Activated T-helper 17 cell treated with anti-CD3 and anti-CD28 coated beads, Interleukin-2, amount 50 U/mL, for 72 hours (primary cell): Measurements from ENCODE around the gene HOXB7. TPM values are rescaled to one million over a fixed set of nuclear protein-coding genes. Genes with fewer than 3 reads are reported as not detected.

Experiments
- ATAC-seq: fragments of 150-1000 bp; cut with Tn5 transposase; replicated peaks from 2 replicates; pipeline ENCODE4 v1.10.0; 2021; ENCODE audit warnings: mild to moderate bottlenecking, moderate library complexity
- H3K27ac Mint-ChIP-seq: one replicate; pipeline ENCODE4 v1.8.0; 2022; ENCODE audit warnings: mixed read lengths
- H3K27me3 Mint-ChIP-seq: one replicate; pipeline ENCODE4 v1.8.0; 2022; ENCODE audit warnings: mixed read lengths
- H3K36me3 Mint-ChIP-seq: one replicate; pipeline ENCODE4 v1.8.0; 2022; ENCODE audit warnings: low read depth, mild to moderate bottlenecking, mixed read lengths
- H3K4me1 Mint-ChIP-seq: one replicate; pipeline ENCODE4 v1.8.0; 2022; ENCODE audit warnings: mixed read lengths
- H3K4me3 Mint-ChIP-seq: one replicate; pipeline ENCODE4 v1.8.0; 2022; ENCODE audit warnings: mild to moderate bottlenecking, mixed read lengths
- H3K9me3 Mint-ChIP-seq: one replicate; pipeline ENCODE4 v1.8.0; 2022; ENCODE audit warnings: mixed read lengths
- total RNA-seq, 2 donors: library from RNA; stranded (reverse); gene quantifications; one replicate each; pipeline ENCODE4 v1.2.3, GENCODE V29; 2022

HOXB7 gene
- total RNA-seq, 2 donors from 2014 or later = 0.95 TPM; not detected in 1

GRCh38 chr17:48630009-48630924 is 19.4 kb upstream of the HOXB7 start:
- H3K9me3 Mint-ChIP-seq = no peaks in the 10 kb centered on the region
- peaks cover 9% of the 10 kb centered on the region for H3K4me1 Mint-ChIP-seq
- H3K4me3 Mint-ChIP-seq = no peak overlapping the region
- ATAC-seq = no peak
- H3K36me3 Mint-ChIP-seq = no peaks in the 10 kb centered on the region
- H3K27ac Mint-ChIP-seq = no peak overlapping the region
- H3K27me3 Mint-ChIP-seq = peaks cover 74% of the 10 kb centered on the region

- Mint-ChIP-seq H3K27me3 (peaks cover 68% of the 10 kb centered on the region), H3K36me3 (no peaks in the 10 kb centered on the region), H3K4me1 (peaks cover 9% of the 10 kb centered on the region), H3K27ac (no peak overlapping the region), H3K9me3 (no peaks in the 10 kb centered on the region), H3K4me3 (no peak overlapping the region)
- ATAC-seq = no peak
Measured at GRCh38 chr17:48629411-48629759, 18.6 kb upstream of the HOXB7 start.

- Mint-ChIP-seq H3K36me3 (no peaks in the 10 kb centered on the region), H3K27me3 (peaks cover 72% of the 10 kb centered on the region), H3K4me1 (peaks cover 9% of the 10 kb centered on the region), H3K27ac (no peak overlapping the region), H3K4me3 (no peak overlapping the region), H3K9me3 (no peaks in the 10 kb centered on the region)
- no peak for ATAC-seq
Measured at GRCh38 chr17:48628649-48629410, 18.0 kb upstream of the HOXB7 start.

GRCh38 chr17:48627623-48628521 is 17.1 kb upstream of the HOXB7 start:
- H3K36me3 Mint-ChIP-seq = no peaks in the 10 kb centered on the region
- peaks cover 9% of the 10 kb centered on the region for H3K4me1 Mint-ChIP-seq
- no peak overlapping the region for H3K4me3 Mint-ChIP-seq
- no peak for ATAC-seq
- H3K27ac Mint-ChIP-seq = no peak overlapping the region
- no peaks in the 10 kb centered on the region for H3K9me3 Mint-ChIP-seq
- H3K27me3 Mint-ChIP-seq = peaks cover 78% of the 10 kb centered on the region

GRCh38 chr17:48627118-48627597 is 16.3 kb upstream of the HOXB7 start:
- peaks cover 78% of the 10 kb centered on the region for H3K27me3 Mint-ChIP-seq
- peak overlapping the region; percentile 79 for H3K4me3 Mint-ChIP-seq
- no peak for ATAC-seq
- H3K9me3 Mint-ChIP-seq = no peaks in the 10 kb centered on the region
- peak overlapping the region; percentile 28 for H3K27ac Mint-ChIP-seq
- H3K36me3 Mint-ChIP-seq = no peaks in the 10 kb centered on the region
- peaks cover 9% of the 10 kb centered on the region for H3K4me1 Mint-ChIP-seq

GRCh38 chr17:48626245-48627117 is 15.7 kb upstream of the HOXB7 start, which contains the start of gene HOXB9:
Gene HOXB9 (minus strand): TSS chr17:48626358. CDS start chr17:48626269, 89 bp downstream.
- Mint-ChIP-seq H3K4me3 (peak within 1 kb of the TSS; percentile 79), H3K4me1 (peaks cover 9% of the 10 kb centered on the region), H3K27ac (peak within 1 kb of the TSS; percentile 28), H3K27me3 (peaks cover 80% of the 10 kb centered on the region), H3K9me3 (no peaks in the 10 kb centered on the region), H3K36me3 (no peaks in the 10 kb centered on the region)
- ATAC-seq = peak; percentile 66

GRCh38 chr17:48625495-48626244 is 14.9 kb upstream of the HOXB7 start:
- H3K27me3 Mint-ChIP-seq = peaks cover 81% of the 10 kb centered on the region
- peaks cover 9% of the 10 kb centered on the region for H3K4me1 Mint-ChIP-seq
- no peak overlapping the region for H3K27ac Mint-ChIP-seq
- peak; percentile 78 for ATAC-seq
- H3K4me3 Mint-ChIP-seq = peak overlapping the region; percentile 79
- no peaks in the 10 kb centered on the region for H3K9me3 Mint-ChIP-seq
- no peaks in the 10 kb centered on the region for H3K36me3 Mint-ChIP-seq

GRCh38 chr17:48624544-48625494 is 14.0 kb upstream of the HOXB7 start:
- H3K27ac Mint-ChIP-seq = no peak overlapping the region
- peak overlapping the region; percentile 79 for H3K4me3 Mint-ChIP-seq
- H3K27me3 Mint-ChIP-seq = peaks cover 76% of the 10 kb centered on the region
- peaks cover 9% of the 10 kb centered on the region for H3K4me1 Mint-ChIP-seq
- no peaks in the 10 kb centered on the region for H3K9me3 Mint-ChIP-seq
- H3K36me3 Mint-ChIP-seq = no peaks in the 10 kb centered on the region
- ATAC-seq = peak; percentile 11

- peaks cover 9% of the 10 kb centered on the region for H3K4me1 Mint-ChIP-seq
- H3K4me3 Mint-ChIP-seq = peak overlapping the region; percentile 42
- peaks cover 74% of the 10 kb centered on the region for H3K27me3 Mint-ChIP-seq
- H3K9me3 Mint-ChIP-seq = no peaks in the 10 kb centered on the region
- ATAC-seq = no peak
- no peaks in the 10 kb centered on the region for H3K36me3 Mint-ChIP-seq
- no peak overlapping the region for H3K27ac Mint-ChIP-seq
Measured at GRCh38 chr17:48624118-48624517, 13.3 kb upstream of the HOXB7 start.

GRCh38 chr17:48623583-48623982 is 12.8 kb upstream of the HOXB7 start:
- Mint-ChIP-seq H3K27me3 (peaks cover 76% of the 10 kb centered on the region), H3K9me3 (no peaks in the 10 kb centered on the region), H3K36me3 (no peaks in the 10 kb centered on the region), H3K4me1 (peaks cover 9% of the 10 kb centered on the region), H3K27ac (no peak overlapping the region), H3K4me3 (no peak overlapping the region)
- ATAC-seq = no peak

GRCh38 chr17:48622857-48623256 is 12.0 kb upstream of the HOXB7 start:
- Mint-ChIP-seq H3K27me3 (peaks cover 74% of the 10 kb centered on the region), H3K27ac (no peak overlapping the region), H3K36me3 (no peaks in the 10 kb centered on the region), H3K4me1 (peaks cover 12% of the 10 kb centered on the region), H3K4me3 (no peak overlapping the region), H3K9me3 (no peaks in the 10 kb centered on the region)
- ATAC-seq = no peak
